ENCODE data around the gene APOD.
"Not testable (repeated sequence)": the region's sequence is repeated elsewhere in the genome, so short reads cannot be mapped to it uniquely, and the experiment has no call there.

Gene APOD

DNA sequence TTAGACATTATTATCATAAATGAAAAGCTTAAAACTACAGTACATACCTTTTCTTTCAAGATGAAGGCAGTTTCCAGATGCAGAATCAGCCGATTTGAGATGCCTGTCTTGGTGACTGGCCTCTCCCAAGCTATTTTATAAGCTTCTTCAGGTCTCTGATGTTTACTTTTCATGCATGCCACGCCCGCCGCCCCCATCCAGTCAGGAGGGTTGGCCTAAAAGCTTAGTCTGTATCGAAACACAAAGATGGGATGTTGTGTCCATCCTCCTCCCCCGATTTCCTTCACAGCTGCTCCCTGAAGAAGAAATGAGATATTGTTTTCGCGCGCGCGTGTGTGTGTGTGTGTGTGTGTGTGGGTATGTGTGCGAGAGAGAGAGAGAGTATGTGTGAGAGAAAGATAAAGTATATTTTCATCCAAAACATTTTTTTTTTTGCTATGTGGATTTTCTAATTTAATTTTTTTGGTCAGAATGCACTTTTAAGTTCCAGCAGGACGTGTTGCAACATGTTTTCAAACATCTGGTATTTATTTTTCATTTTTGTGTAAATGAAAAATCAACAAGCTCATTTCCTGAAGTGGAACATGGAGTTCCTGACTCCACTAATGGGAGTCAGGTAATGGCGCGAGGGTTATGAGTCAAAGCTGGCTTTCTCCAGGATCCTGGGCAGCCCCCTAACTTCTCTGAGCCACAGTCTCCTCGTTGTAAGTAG lies at the start of gene APOD:
TSS of gene APOD (minus strand) at position 110 of the 712 bp plus-strand sequence. CDS start 4,479 bp downstream, outside the sequence.
- peak; percentile 52 for DNase-seq (ENCODE audit: low spot score)

DNA sequence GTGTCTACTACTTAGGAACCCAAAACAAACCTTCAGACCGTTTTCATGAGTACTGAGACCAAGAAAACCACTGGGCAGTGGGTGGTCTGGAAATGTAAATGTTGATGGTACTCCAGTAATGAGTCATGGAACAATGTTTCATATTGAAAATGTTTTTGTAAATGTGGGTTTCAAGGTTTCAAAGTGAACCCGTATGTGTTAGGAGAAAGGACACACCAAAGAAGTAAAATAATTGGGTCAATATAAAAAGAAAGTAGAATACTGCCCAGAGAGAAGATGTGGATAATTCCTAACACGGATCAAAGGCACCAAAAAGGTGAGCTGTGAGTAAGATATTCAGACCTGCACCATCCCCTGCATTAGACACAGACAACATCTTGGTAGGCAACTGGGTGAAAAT lies 49.6 kb upstream of the APOD start:
- not testable (repeated sequence) for DNase-seq (ENCODE audit: low spot score)

DNA sequence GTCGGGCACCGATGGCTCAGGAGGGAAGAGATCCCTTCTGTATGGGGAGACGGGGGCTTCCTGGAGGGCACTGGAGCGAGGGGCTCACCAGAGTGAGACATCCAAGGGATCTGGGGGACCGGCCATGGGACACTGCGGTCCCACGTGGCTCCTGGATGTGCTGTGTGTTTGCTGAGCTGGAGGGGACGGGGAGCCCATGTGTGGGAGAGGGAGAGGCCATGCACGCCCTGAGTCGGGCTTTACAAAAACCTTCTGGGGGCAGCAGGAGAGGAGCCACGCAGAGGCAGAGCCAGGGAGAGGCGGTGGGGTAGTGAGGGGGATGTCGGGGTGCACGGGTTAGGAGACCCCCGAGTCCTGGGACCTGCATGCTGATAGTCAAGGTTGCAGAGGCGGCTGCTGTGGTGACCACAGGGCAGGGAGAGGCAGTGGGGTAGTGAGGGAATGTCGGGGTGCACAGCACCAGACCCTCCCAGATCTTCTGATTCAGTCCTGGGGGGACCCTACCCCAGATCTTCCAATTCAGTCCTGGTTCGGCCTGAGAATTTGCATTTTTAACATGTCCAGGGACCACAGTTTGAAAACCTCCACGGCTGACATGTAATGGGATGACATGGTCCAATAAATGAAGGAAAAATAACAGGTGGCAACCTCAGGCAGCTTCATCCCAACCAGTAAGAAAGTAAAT lies 48.9 kb upstream of the APOD start:
- DNase-seq (ENCODE audit: low spot score): not testable (repeated sequence)

DNA sequence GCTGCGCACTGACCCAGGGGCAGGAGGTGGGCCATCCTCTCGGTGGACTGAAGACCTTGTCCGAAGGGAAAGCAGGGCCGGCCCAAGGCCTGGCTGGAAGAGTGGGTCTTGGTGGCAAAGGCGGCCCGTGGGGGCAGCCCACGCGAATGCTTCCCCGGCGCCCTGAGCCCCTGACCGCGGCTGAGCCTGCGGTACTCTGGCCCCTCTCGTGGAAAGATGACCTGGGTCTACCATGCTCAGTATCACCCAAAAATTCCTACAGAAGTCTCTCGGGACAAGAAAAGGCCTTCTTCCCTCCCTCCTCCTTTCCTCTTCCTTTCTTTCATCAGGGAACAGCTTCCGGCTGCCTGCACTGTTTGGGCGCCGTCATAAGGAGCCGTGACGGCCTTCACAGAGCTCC lies 48.3 kb upstream of the APOD start:
- DNase-seq (ENCODE audit: low spot score): not testable (repeated sequence)

DNA sequence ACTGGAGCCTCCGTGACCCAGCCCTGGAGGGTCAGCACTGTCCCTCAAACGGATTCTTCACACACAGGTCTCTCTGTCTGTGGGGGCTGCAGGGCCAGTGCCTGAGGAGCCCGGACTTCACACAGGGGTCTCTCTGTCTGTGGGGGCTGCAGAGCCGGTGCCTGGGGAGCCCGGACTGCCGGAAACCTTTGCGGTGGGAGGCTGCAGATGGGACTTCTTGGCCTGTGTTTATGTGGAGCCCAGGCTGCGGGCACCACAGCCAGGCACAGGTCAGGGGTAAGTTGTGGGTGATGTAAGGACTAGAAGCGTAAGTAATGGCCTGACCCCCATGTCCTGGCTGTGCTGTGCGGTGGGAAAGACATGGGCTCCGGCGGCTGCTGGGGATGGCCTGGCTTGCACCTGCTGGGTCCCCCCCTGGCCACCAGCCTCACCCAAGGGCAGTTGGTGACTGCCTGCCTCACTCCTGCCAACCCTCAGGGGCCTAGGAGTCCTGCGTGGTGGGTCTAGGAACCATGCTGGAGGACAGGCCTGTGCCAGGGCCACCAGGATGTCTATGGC lies 47.3 kb upstream of the APOD start:
- not testable (repeated sequence) for DNase-seq (ENCODE audit: low spot score)

DNA sequence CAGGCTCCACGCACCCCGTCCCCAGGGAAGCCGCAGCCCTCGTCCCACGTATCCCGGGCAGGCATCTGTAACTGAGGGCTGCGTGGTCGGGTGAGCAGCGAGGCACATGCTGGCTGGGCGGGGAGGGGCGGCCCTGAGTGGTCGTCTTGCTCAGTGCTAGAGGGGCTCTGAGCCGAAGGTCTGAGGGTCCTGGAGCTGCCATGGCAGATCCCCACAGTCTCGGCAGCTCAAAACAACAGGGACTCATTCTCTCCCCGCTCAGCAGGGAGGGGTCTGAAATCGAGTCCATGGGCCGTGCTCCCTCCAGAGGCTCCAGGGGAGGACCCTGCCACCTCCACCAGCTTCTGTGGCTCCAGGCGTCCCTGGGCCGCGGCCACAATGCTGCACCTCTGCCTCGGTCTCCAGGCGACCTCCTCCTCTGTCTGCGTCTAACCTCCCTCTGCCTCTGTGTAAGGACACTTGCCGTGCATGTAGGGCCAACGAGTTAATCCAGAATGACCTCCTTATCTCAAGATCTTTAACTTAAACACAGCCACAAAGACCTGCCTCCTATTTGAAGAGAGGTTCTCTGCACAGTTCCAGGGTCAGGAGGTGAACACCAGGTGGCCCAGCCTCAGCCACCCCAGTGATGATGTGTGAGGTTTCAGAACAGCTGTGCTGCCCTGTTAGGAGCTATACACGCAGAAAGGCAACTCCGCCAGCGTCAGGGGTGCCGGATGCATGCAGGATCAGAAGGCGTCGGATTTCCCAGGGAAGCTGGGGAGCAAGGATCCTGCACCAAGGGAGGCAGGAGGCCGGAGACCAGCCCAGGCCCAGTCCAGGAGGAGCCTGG lies 46.6 kb upstream of the APOD start:
- not testable (repeated sequence) for DNase-seq (ENCODE audit: low spot score)

DNA sequence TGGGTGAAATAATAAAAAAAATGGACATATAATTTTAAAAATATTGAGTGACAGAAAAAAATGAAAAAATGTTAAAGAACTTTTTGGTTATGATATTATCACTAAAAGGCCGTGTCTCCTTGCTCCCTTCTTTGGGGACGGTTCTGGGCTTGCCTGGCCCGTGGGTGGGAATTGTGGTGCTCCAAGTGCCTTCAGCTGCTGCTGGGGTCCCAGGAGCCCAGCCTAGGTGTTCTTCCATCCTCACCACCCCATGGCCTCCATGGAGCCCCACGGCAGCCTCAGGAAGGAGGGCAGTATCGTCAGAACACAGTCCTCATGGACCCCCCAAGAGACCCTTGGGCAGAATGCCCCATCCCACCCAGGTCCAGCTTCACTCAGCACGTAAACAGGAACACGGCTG lies 45.9 kb upstream of the APOD start:
- not testable (repeated sequence) for DNase-seq (ENCODE audit: low spot score)

DNA sequence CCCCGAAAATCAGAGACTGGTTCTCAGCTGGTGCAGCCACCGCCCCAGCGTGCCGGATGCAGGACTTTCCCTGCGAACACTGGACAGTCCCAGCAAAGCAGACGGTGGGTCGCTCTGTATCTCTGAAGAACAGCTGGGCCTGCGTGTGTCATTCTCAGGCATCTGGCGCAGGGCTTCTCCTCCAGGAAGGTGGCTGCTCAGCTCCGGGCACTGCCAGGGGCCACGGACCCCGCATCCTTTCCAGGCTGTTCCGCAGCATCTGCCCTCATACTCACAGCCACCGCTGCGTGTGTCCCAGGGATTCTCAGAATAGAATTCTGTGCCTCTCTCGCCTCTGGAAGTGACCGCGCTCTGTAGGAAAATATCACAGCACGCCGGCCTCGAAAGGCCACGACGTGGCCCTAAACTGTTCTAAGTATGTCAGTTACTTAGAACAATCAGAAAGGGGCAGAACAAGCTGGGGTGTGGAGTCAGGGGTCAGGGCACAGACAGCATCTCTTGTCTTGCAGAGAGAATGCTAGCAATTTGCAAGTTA lies 44.7 kb upstream of the APOD start:
- DNase-seq (ENCODE audit: low spot score): not testable (repeated sequence)

DNA sequence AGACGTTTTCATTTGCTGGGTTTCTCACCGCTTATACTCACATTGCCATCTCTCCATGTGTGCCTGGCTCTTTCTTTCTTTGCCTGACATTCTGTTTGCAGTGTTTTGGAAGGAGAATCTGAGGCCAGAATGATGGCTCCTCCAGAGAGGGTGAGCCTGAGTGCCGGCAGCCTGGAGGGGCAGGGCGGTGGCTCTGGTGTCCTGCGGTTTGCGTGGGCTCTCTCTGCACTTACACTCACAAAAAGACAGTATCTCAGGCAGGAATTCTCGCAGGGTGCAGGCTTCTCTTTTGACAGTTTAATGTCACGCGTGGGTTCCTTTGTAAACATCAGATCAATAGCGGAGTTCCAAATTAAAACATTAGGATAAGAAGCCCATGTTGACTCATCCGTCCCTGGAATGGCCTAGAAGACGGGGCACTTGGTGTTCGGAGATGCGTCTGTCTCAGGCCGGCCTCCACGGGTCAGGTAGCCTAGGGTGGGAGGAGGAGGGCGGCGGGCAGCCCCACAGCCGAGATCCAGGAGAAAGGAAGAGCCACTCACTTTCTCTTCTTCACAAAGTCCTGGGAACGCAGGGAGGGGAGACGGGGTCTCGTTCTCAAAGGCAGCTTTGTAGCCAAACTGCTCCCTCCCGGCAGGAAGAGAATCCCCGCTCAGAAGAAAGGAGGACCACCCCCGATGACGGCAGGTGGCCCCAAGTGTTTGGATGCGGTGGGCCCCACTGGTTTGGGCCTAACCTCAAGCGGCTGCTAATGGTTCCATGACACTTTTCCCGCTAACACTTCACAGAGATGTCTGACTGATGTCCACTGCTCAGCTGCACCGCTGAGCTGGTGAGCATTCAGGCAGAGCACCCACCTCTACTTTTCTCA lies 44.0 kb upstream of the APOD start:
- DNase-seq (ENCODE audit: low spot score): not testable (repeated sequence)

DNA sequence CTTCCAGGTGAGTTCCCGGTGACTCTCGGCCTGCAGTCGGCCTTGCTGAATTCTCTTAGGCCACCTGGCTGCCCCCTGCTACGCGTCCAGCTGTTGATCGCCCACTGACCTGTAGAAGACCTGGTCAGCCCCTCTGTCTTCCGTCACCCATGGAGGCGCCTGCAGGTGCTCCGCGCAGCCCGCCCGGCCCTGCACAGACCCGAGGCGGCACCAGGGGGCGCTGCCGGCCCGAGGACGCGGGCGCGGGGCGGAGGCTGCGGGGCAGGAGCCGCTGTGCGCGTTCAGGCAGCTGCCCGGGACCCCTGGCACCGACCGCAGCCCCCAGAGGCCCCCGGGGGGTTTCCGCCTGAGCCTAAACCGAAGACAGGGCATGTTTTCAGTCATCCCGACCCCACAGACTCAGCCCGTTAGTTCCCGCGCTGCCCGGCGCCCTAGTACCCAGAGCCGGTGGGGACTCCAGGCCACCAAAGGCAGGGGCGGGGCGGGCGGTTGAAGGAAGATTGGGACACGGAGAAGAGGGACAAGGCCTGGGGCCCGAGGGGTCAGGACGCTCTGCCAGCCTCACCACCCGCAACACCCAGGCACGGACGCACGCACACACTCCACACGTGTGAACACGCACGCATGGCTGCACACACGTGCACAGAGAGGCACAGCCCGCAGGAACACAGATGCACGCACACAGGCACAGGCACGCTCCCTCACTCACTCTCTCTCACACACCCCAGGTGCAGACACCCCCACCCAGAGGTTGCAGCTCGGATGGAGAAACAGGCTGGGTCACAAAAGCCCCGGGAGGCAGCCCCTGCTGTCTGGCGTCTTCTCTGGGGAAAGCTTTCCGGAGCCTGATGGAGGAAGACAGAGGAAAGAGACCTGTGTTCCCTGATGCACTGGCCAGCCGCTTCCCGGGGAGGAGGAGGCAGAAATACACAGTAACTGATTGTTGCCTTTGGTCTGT lies 41.1 kb upstream of the APOD start:
- not testable (repeated sequence) for DNase-seq (ENCODE audit: low spot score)

DNA sequence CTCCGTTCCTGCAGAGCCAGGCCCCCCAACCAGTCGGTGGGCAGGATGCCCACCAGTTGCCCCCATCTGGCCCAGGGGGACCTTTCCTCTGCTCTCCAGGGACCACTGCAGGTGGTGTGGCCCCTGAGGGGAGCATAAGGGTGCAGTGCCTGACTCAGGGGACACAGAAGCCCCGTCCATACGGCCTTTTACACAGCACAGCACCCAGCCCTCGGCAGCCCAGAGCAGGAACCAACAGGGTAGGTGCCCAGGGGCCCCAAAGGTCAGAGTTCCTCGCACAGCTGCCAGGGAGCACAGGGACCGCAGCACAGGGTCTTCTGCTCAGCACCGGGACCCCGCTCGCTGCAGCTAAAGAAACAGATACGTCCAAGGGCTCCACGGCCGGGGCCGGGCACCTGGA lies 40.4 kb upstream of the APOD start:
- not testable (repeated sequence) for DNase-seq (ENCODE audit: low spot score)

DNA sequence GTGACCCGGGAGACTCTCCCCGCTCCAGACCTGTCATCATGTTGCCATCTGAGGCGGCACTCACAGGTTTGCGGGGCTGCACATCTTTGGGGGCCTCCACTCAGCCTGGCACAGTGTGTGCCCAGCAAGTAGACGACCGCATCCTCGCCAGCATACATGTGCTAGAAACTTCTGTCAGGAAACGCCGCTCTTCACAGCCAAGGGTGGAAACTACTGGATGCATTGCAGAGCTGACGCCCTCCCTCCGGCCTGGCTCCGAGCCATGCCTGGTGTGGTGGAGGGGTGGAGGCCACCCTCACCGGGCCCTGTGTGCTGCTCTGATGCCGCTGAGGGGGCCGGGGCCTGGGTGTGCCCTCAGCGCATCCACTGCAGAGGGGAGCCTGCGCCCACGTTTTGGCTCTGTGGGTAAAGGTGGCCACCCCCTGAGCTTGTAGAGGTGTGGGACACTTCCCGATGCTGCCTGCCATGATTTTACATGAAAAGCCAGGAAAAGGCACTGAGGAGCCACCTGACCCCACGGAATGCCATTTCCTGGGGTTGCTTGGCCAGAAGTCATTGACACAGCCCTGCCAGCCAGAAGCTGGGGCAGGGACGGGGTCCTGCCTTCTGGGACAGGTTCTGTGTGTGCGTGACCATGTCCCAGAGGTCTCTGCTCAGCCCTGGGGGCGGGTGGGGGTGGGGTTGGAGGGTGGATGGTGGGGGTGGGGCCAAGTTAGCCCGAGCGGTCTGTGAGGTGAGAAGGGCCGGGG lies 39.7 kb upstream of the APOD start:
- DNase-seq (ENCODE audit: low spot score): not testable (repeated sequence)

DNA sequence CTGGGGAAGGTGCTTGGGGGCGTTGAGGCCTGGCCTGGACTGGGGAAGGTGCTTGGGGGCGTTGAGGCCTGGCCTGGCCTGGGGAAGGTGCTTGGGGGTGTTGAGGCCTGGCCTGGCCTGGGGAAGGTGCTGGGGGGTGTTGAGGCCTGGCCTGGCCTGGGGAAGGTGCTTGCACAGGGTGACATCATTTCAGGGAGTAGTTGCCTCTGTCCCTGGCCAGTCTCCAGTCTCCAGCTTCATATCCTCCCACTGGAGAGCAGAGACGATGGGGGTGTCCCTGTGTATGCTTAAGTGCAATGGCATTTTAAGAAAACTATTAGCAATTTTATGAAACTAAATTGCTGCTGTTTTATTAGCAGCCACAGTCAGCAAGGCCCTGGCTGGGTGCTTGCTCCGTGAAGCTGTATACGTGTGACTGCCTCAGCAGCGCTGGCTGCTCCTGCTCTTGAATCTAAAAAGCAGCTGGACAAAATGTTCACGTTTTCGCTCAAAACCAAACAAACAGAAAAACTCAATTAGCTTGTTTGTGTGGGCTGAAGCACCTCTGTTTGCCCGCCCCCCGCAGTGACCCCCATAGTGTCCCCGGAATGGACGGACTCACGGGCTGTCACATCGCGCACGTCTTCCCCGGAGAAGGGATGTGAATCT lies 38.9 kb upstream of the APOD start:
- DNase-seq (ENCODE audit: low spot score): not testable (repeated sequence)

DNA sequence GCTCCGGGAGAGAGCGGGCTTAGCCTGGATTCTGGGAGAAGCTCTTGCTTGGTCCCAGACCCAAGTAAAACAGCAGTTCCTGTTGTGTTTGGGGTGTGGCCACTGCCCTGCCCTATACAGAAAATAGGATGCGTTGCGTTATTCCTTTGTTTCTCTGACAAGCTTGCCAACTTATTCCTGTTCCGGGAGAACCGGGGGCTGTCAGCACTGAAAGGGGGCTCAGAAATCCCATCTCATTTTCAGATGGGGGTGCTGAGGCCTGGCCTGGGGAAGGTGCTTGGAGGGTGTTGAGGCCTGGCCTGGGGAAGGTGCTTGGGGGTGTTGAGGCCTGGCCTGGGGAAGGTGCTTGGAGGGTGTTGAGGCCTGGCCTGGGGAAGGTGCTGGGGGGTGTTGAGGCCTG lies 38.3 kb upstream of the APOD start:
- not testable (repeated sequence) for DNase-seq (ENCODE audit: low spot score)

DNA sequence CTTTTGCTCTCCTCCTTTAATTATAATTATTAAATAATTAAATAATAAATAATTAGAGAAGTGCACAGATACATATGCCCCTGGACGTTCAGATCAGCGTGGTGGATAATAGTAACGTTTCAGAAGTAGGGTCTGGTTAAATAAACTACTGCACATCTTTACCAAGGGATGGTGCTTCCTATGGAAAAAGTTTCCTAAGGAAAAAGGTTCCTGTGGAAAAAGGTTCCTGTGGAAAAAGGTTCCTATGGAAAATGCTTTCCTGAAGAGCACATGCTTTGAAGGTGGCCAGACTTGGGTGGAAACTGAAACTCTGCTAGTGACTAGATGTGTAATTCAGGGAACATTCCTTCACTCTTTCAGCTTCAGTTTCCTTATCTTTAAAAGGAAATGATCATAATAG lies 37.4 kb upstream of the APOD start:
- not testable (repeated sequence) for DNase-seq (ENCODE audit: low spot score)

DNA sequence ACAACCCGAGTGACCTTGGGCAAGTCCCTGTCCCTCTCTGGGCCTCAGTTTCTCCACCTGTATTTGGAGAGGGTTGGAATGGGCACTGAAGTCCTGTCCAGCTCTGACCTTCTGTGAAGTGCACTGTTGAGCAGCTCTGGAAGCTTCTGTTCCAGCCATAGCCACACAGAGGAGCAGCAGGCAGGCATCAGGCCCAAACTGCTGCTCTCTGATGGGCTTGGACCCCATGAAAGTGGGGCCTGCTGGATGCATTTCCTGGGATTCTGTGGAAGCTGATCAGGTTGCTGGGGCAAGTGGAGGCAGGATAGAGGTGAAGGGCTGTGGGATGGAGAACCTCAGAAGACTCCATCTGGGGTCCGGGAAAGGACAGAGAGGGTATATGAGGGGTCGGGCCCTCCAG lies 36.7 kb upstream of the APOD start:
- not testable (repeated sequence) for DNase-seq (ENCODE audit: low spot score)

DNA sequence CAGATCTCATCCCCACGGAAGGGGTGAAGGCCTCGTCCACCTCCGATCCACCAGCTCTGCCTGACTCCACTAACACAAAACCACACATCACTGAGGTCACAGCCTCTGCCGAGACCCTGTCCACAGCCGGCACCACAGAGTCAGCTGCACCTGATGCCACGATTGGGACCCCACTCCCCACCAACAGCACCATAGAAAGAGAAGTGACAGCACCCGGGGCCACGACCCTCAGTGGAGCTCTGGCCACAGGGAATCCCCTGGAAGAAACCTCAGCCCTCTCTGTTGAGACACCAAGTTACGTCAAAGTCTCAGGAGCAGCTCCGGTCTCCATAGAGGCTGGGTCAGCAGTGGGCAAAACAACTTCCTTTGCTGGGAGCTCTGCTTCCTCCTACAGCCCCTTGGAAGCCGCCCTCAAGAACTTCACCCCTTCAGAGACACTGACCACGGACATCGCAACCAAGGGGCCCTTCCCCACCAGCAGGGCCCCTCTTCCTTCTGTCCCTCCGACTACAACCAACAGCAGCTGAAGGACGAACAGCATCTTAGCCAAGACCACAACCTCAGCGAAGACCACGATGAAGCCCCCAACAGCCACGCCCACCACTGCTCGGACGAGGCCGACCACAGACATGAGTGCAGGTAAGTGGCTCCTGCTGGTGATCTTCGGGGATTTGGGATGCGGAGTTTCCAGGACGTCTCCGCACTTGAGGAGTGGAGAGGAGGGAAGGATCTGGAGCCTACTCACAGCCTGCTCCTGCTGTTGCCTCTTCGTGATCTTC lies 36.0 kb upstream of the APOD start:
- not testable (repeated sequence) for DNase-seq (ENCODE audit: low spot score)

Measured in AG20443 (cell line).